Measurements from ENCODE around the gene GABBR2. TPM values are rescaled to one million over a fixed set of nuclear protein-coding genes. Genes with fewer than 3 reads are reported as not detected.

GABBR2 gene
- total and polyA plus RNA-seq, 2 donors (not counting 1 experiment from before 2014, with no cell fraction given): 0.03 TPM; not detected in 1

- H3K9me3 ChIP-seq (ENCODE audit: control extremely low read depth in 1 of 3, control insufficient read depth in 2 of 3, insufficient read depth in 1 of 3, low read length in 2 of 3): no peaks in the 10 kb centered on the region
- peaks cover 7% of the 10 kb centered on the region for H3K79me2 ChIP-seq (ENCODE audit: control insufficient read depth, insufficient read depth, low read length)
- H3K4me1 ChIP-seq (ENCODE audit: control insufficient read depth in 2 of 2, insufficient read depth in 2 of 2, low read length in 2 of 2): peaks cover 11 to 21% of the 10 kb centered on the region in 2 donors
- Mint-ChIP-seq H3K27ac (peak overlapping the region; percentile 100), H3K4me3 (peak overlapping the region; percentile 98), H3K9me3 (ENCODE audit: insufficient read depth) (no peaks in the 10 kb centered on the region), H3K27me3 (no peaks in the 10 kb centered on the region), H3K4me1 (peaks cover 15% of the 10 kb centered on the region)
- DNase-seq (peak; percentile 14), ATAC-seq (ENCODE audit: low read depth) (no peak)
- CTCF ChIA-PET: interaction anchor here (0.9 to 7.9 kb wide), 11 partner anchors 9 to 521 kb away, joined by 3 to 46 read pairs (median 6); partner anchors contain the start of genes TRIM14 and TRMO
- peak overlapping the region; percentile 93 for H3K4me2 ChIP-seq (replicated peaks; ENCODE audit: low read depth, low read length, poor library complexity, severe bottlenecking)
- peak overlapping the region; percentile 88 for H3K9ac ChIP-seq (ENCODE audit: low read length)
- no peak for TF ChIP-seq EZH2 (IDR thresholded peaks at IDR 0.05; ENCODE audit: borderline replicate concordance, insufficient read depth, low read depth, low read length, poor library complexity, severe bottlenecking)
- no peak for TF ChIP-seq CTCF (IDR thresholded peaks at IDR 0.05)
- intact Hi-C loops (cut with micrococcal nuclease): loop anchor here (1.0 to 5.0 kb wide), 9 partner anchors 62 to 842 kb away; partner anchors contain the start of genes ANP32B, CORO2A, NANS and TDRD7
- H3K4me3 ChIP-seq (ENCODE audit: control extremely low read depth in 1 of 5, extremely low read depth in 1 of 5, insufficient read depth in 1 of 5, low read depth in 2 of 5, low read length in 4 of 5): peak overlapping the region; percentile 57 to 98 (median 93)
- H3K36me3 ChIP-seq (replicated peaks in 1 of 2; ENCODE audit: control extremely low read depth in 1 of 2, control insufficient read depth in 1 of 2, extremely low read depth in 1 of 2, insufficient read depth in 2 of 2, low read length in 1 of 2): no peaks in the 10 kb centered on the region
- whole genome bisulfite sequencing (ENCODE audit: insufficient coverage): 64% methylated on average over 3 of the region's 5 CpGs
- no peaks in the 10 kb centered on the region for H4K20me1 ChIP-seq (ENCODE audit: control insufficient read depth, insufficient read depth, low read length, poor library complexity, severe bottlenecking)
- H3K27me3 ChIP-seq (replicated peaks in 1 of 4; ENCODE audit: control extremely low read depth in 1 of 4, control insufficient read depth in 3 of 4, insufficient read depth in 4 of 4, low read length in 3 of 4): no peaks in the 10 kb centered on the region
- H3K27ac ChIP-seq (ENCODE audit: low read length in 2 of 2): no peak overlapping the region
- POLR2A ChIA-PET: interaction anchor here (1.0 to 3.1 kb wide), 6 partner anchors 153 to 332 kb away, joined by 3 to 14 read pairs (median 12); partner anchors contain the start of genes ANP32B, NANS and TRMO
- H2AFZ ChIP-seq (ENCODE audit: insufficient read depth, low read depth, low read length, poor library complexity, severe bottlenecking): peak overlapping the region; percentile 99
Observed at GRCh38 chr9:98254228-98255060, 454.3 kb downstream of the GABBR2 start.

- POLR2A ChIA-PET: no interaction called here
- Histone ChIP-seq H3K36me3 (replicated peaks in 1 of 2; ENCODE audit: control extremely low read depth in 1 of 2, control insufficient read depth in 1 of 2, extremely low read depth in 1 of 2, insufficient read depth in 2 of 2, low read length in 1 of 2) (no peaks in the 10 kb centered on the region), H2AFZ (ENCODE audit: insufficient read depth, low read depth, low read length, poor library complexity, severe bottlenecking) (no peak overlapping the region), H3K27me3 (replicated peaks in 1 of 4; ENCODE audit: control extremely low read depth in 1 of 4, control insufficient read depth in 3 of 4, insufficient read depth in 4 of 4, low read length in 3 of 4) (no peaks in the 10 kb centered on the region), H3K4me1 (ENCODE audit: control insufficient read depth in 2 of 2, insufficient read depth in 2 of 2, low read length in 2 of 2) (peaks cover 15 to 27% of the 10 kb centered on the region in 2 donors), H3K9ac (ENCODE audit: low read length) (no peak overlapping the region), H4K20me1 (ENCODE audit: control insufficient read depth, insufficient read depth, low read length, poor library complexity, severe bottlenecking) (no peaks in the 10 kb centered on the region), H3K4me3 (ENCODE audit: control extremely low read depth in 1 of 5, extremely low read depth in 1 of 5, insufficient read depth in 1 of 5, low read depth in 2 of 5, low read length in 4 of 5) (no peak overlapping the region), H3K79me2 (ENCODE audit: control insufficient read depth, insufficient read depth, low read length) (peaks cover 7% of the 10 kb centered on the region), H3K27ac (ENCODE audit: low read length in 2 of 2) (no peak overlapping the region), H3K4me2 (replicated peaks; ENCODE audit: low read depth, low read length, poor library complexity, severe bottlenecking) (no peak overlapping the region), H3K9me3 (ENCODE audit: control extremely low read depth in 1 of 3, control insufficient read depth in 2 of 3, insufficient read depth in 1 of 3, low read length in 2 of 3) (no peaks in the 10 kb centered on the region)
- DNase-seq: no peak
- Mint-ChIP-seq H3K9me3 (ENCODE audit: insufficient read depth) (no peaks in the 10 kb centered on the region), H3K4me1 (peaks cover 21% of the 10 kb centered on the region), H3K27ac (no peak overlapping the region), H3K27me3 (no peaks in the 10 kb centered on the region), H3K4me3 (no peak overlapping the region)
- CTCF ChIA-PET: interaction anchor here (7.9 kb wide), 1 partner anchor 180 kb away, joined by 46 read pairs; no protein-coding TSS in a partner anchor
- 82% methylated on average over 2 of the region's 3 CpGs for WGBS (ENCODE audit: insufficient coverage)
- ATAC-seq (ENCODE audit: low read depth): no peak
- no peak for TF ChIP-seq EZH2 (IDR thresholded peaks at IDR 0.05; ENCODE audit: borderline replicate concordance, insufficient read depth, low read depth, low read length, poor library complexity, severe bottlenecking)
- no peak for TF ChIP-seq CTCF (IDR thresholded peaks at IDR 0.05)
- intact Hi-C loops (cut with micrococcal nuclease): no loop called here
Observed at GRCh38 chr9:98253565-98253964, 455.2 kb downstream of the GABBR2 start.

Measured in B cell (primary cell).